Measurements from ENCODE around the gene NAAA.
"Not testable (repeated sequence)": the region's sequence is repeated elsewhere in the genome, so short reads cannot be mapped to it uniquely, and the experiment has no call there.

The NAAA gene

DNA sequence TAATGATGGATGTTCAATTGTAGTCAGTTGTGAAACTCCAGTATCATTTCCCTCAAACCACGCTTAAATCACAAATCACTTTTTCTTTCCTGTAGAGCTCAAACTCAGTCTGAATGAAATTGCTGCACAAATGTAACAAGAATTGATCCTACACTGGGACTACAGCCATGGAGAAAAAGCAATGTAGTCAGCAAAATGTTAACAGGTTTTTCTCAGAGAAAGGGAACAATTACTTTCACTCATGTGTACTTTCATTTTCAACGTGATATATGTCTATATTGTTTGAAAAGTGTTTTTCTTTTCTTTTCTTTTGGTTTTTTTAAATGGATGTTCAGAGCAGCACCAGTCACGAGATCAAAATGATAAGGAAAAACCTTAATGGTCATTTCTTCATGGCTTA is 27.3 kb upstream of the NAAA start:
- DNase-seq: no peak
- no peaks in the 10 kb centered on the region for H3K4me1 Mint-ChIP-seq
- H3K4me3 Mint-ChIP-seq: no peak overlapping the region
- H3K27me3 Mint-ChIP-seq (ENCODE audit: low read depth, poor library complexity): no peaks in the 10 kb centered on the region
- no peak overlapping the region for H3K27ac Mint-ChIP-seq
- peaks cover 34% of the 10 kb centered on the region for H3K9me3 Mint-ChIP-seq
- TF ChIP-seq, protein P1, sequence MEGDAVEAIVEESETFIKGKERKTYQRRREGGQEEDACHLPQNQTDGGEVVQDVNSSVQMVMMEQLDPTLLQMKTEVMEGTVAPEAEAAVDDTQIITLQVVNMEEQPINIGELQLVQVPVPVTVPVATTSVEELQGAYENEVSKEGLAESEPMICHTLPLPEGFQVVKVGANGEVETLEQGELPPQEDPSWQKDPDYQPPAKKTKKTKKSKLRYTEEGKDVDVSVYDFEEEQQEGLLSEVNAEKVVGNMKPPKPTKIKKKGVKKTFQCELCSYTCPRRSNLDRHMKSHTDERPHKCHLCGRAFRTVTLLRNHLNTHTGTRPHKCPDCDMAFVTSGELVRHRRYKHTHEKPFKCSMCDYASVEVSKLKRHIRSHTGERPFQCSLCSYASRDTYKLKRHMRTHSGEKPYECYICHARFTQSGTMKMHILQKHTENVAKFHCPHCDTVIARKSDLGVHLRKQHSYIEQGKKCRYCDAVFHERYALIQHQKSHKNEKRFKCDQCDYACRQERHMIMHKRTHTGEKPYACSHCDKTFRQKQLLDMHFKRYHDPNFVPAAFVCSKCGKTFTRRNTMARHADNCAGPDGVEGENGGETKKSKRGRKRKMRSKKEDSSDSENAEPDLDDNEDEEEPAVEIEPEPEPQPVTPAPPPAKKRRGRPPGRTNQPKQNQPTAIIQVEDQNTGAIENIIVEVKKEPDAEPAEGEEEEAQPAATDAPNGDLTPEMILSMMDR (IDR thresholded peaks at IDR 0.05): no peak
- H3K36me3 Mint-ChIP-seq (ENCODE audit: low read depth): peaks cover 92% of the 10 kb centered on the region

DNA sequence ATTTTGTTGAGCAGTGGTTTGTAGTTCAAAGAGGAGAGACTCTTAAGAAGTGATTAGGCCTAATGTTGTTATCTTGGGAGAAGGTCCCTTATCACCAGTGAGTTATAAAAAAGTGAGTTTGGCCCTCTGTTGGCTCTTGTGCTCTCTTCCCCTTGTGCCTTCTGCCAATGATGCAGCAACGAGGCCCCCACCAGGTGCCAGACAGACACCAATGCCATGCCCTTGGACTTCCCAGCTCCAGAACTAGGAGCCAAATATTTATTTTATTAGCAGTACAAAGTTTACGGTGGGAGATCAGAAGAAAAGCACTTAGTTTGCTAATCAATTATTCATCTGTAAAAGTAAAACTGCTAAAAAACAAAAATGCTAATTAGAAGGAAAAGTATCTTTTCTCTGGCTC is 22.7 kb upstream of the NAAA start:
- TF ChIP-seq, protein P1 (IDR thresholded peaks at IDR 0.05): no peak
- no peak overlapping the region for H3K27ac Mint-ChIP-seq
- H3K4me1 Mint-ChIP-seq: no peaks in the 10 kb centered on the region
- no peaks in the 10 kb centered on the region for H3K27me3 Mint-ChIP-seq (ENCODE audit: low read depth, poor library complexity)
- H3K36me3 Mint-ChIP-seq (ENCODE audit: low read depth): peaks cover 99% of the 10 kb centered on the region
- no peak for DNase-seq
- peaks cover 46% of the 10 kb centered on the region for H3K9me3 Mint-ChIP-seq
- no peak overlapping the region for H3K4me3 Mint-ChIP-seq

DNA sequence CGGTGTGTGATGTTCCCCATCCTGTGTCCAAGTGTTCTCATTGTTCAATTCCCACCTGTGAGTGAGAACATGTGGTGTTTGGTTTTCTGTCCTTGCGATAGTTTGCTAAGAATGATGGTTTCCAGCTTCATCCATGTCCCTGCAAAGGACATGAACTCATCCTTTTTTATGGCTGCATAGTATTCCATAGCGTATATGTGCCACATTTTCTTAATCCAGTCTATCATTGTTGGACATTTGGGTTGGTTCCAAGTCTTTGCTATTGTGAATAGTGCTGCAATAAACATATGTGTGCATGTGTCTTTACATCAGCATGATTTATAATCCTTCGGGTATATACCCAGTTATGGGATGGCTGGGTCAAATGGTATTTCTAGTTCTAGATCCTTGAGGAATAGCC is 21.3 kb upstream of the NAAA start:
- H3K4me1 Mint-ChIP-seq; H3K27me3 Mint-ChIP-seq (ENCODE audit: low read depth, poor library complexity); H3K27ac Mint-ChIP-seq; DNase-seq; H3K4me3 Mint-ChIP-seq: not testable (repeated sequence)
- Mint-ChIP-seq H3K9me3 (peaks cover 46% of the 10 kb centered on the region), H3K36me3 (ENCODE audit: low read depth) (peaks cover 99% of the 10 kb centered on the region)

DNA sequence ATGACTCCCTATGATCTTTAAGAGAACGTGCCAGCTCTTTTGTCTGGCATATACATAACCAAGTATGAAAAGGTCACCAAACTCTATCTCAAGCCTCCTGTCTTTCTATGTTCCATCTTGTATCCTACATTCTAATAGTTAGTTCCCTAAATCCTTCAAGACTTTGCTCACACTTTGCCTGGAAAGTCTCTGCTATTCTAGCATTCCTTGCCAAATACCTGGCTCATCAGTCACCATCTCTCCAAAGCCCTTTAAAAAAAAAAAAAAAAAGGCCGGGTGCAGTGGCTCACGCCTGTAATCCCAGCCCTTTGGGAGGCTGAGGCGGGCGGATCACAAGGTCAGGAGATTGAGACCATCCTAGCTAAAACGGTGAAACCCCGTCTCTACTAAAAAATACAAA is 17.7 kb upstream of the NAAA start:
- H3K4me3 Mint-ChIP-seq; H3K4me1 Mint-ChIP-seq; DNase-seq; H3K27me3 Mint-ChIP-seq (ENCODE audit: low read depth, poor library complexity); H3K27ac Mint-ChIP-seq: not testable (repeated sequence)
- peaks cover 17% of the 10 kb centered on the region for H3K9me3 Mint-ChIP-seq
- H3K36me3 Mint-ChIP-seq (ENCODE audit: low read depth): peaks cover 94% of the 10 kb centered on the region

DNA sequence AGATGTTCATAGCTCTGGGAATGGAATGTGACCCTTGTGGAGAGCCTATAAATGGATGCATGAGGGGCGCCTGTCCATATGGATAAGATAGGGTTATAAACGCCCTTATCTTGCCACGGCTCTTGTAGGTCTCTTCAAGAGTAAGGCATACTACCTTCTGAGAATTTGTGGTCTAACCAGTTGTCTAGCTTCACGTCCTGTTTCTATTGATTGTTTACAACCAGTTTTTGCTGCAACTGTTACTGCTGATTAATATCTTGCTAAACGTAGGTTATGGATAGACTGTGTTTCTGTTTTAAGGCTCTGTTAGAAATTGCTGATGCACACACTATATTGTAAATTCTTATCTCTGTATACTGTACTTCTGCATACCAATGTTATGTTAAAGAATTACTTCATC is 14.0 kb upstream of the NAAA start:
- H3K36me3 Mint-ChIP-seq (ENCODE audit: low read depth): peaks cover 71% of the 10 kb centered on the region
- not testable (repeated sequence) for H3K27me3 Mint-ChIP-seq (ENCODE audit: low read depth, poor library complexity); H3K27ac Mint-ChIP-seq; H3K9me3 Mint-ChIP-seq; DNase-seq; H3K4me1 Mint-ChIP-seq; H3K4me3 Mint-ChIP-seq

DNA sequence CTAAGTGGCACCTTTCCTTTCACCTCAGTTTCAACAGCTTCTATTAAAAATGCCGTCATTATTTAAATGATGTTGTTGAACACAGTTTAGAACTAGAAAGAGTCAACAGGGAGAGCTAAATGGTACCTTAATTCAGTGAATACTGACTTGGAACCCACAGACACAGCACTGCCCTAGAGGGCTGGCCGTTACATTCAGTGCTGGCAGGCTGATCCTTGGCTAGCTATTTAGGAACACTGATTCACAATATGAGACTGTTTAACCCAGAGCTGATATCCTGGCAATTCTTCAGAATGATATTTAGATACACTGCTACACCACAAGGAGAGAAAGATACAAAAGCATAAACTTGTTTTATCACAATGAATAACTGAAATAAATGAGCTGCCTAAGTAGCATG is 12.7 kb upstream of the NAAA start:
- no peak for DNase-seq
- peaks cover 70% of the 10 kb centered on the region for H3K36me3 Mint-ChIP-seq (ENCODE audit: low read depth)
- no peak overlapping the region for H3K4me3 Mint-ChIP-seq
- TF ChIP-seq, protein P1 (IDR thresholded peaks at IDR 0.05): no peak
- no peak overlapping the region for H3K27ac Mint-ChIP-seq
- no peaks in the 10 kb centered on the region for H3K4me1 Mint-ChIP-seq
- H3K27me3 Mint-ChIP-seq (ENCODE audit: low read depth, poor library complexity): no peaks in the 10 kb centered on the region
- no peaks in the 10 kb centered on the region for H3K9me3 Mint-ChIP-seq

DNA sequence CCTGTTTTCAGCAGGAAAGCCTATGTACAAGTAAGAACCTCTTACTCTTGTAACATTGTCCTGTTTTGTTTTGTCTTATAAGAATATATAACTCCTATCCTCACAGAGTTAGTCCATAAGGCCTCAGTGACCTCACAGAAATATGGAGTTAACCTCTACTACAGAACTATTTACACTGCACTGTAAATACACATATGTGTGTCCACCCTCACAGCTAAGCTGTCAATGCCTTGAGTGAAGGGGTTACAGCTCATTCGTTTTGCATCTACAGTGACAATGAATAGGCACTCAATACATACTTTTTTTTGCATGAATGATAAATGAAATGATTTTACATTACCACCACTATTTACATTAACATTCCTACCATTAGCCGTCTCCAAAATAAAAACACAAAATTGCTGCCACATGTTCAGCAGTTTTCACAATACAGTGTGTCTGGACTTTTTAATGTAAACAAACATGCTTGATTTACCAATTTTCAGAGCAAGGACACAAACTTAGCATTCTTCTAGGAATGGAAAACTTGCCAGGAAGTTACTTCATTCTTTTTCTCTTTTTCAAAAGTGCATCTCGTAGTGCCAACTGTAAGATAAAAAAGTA is 9.5 kb upstream of the NAAA start:
- H3K9me3 Mint-ChIP-seq: no peaks in the 10 kb centered on the region
- TF ChIP-seq, protein P1 (IDR thresholded peaks at IDR 0.05): no peak
- H3K27me3 Mint-ChIP-seq (ENCODE audit: low read depth, poor library complexity): no peaks in the 10 kb centered on the region

More for the DNA sequence above, 9.5 kb upstream of the NAAA start:
- Mint-ChIP-seq H3K36me3 (ENCODE audit: low read depth) (peaks cover 62% of the 10 kb centered on the region), H3K27ac (no peak overlapping the region), H3K4me1 (no peaks in the 10 kb centered on the region), H3K4me3 (no peak overlapping the region)
- no peak for DNase-seq
